HepG2 (cell line): ENCODE measurements around the gene ACAT1. TPM values are rescaled to one million over a fixed set of nuclear protein-coding genes. Genes with fewer than 3 reads are reported as not detected.

Experiments used
- E2F1 ChIP-seq: sonication (generic); formaldehyde crosslinking; IDR thresholded peaks from 2 replicates; pipeline ENCODE4 v1.5.0; 2020; ENCODE audit warnings: missing genetic modification reagents
- HMG20B ChIP-seq: conservative IDR thresholded peaks from 2 replicates; pipeline ENCODE4 v1.6.1; 2016; ENCODE audit warnings: missing genetic modification reagents, missing compliant biosample characterization
- KDM4B ChIP-seq: sonication (generic); formaldehyde crosslinking; IDR thresholded peaks from 2 replicates; pipeline ENCODE4 v1.4.0; 2020; ENCODE audit warnings: missing genetic modification reagents
- MTA1 ChIP-seq: sonication (generic); formaldehyde crosslinking; IDR thresholded peaks from 2 replicates; pipeline ENCODE4 v1.4.0; 2020; ENCODE audit warnings: missing genetic modification reagents, mild to moderate bottlenecking, borderline replicate concordance
- NONO ChIP-seq, 2 experiments: fragments of 450-650 bp in 1 of 2; sonication (generic) in 1 of 2; formaldehyde crosslinking in 1 of 2; IDR thresholded peaks in 1 of 2; conservative IDR thresholded peaks in 1 of 2; 2 replicates each; pipeline versions ENCODE4 v1.6.1 to v1.8.0; 2017 to 2022; ENCODE audit warnings: mild to moderate bottlenecking in 1 of 2, missing genetic modification reagents in 1 of 2, moderate library complexity in 1 of 2
- PHB2 ChIP-seq: fragments of 450-650 bp; IDR thresholded peaks from 2 replicates; pipeline ENCODE4 v1.6.1; 2018; ENCODE audit not compliant: partially characterized antibody
- REPIN1 ChIP-seq: sonication (generic); formaldehyde crosslinking; IDR thresholded peaks from 2 replicates; pipeline ENCODE4 v1.8.0; 2022; ENCODE audit warnings: missing genetic modification reagents, low read depth, mild to moderate bottlenecking, borderline replicate concordance
- XBP1 ChIP-seq: sonication (generic); formaldehyde crosslinking; IDR thresholded peaks from 2 replicates; pipeline ENCODE4 v1.5.0; 2020; ENCODE audit warnings: missing genetic modification reagents
- ZNF207 ChIP-seq: fragments of 450-650 bp; IDR thresholded peaks from 2 replicates; pipeline ENCODE4 v1.6.1; 2016; ENCODE audit warnings: antibody characterized with exemption, borderline replicate concordance
- ZNF235 ChIP-seq: sonication (generic); formaldehyde crosslinking; IDR thresholded peaks from 2 replicates; pipeline ENCODE4 v1.8.1; 2023; ENCODE audit warnings: mild to moderate bottlenecking, missing genetic modification reagents, borderline replicate concordance
- ZNF251 ChIP-seq: sonication (generic); formaldehyde crosslinking; IDR thresholded peaks from 2 replicates; pipeline ENCODE4 v1.9.0; 2021; ENCODE audit warnings: mild to moderate bottlenecking, missing genetic modification reagents
- ZNF367 ChIP-seq: sonication (generic); formaldehyde crosslinking; IDR thresholded peaks from 2 replicates; pipeline ENCODE4 v1.4.0; 2020; ENCODE audit warnings: missing genetic modification reagents, borderline replicate concordance
- ZNF574 ChIP-seq: sonication (generic); formaldehyde crosslinking; IDR thresholded peaks from 2 replicates; pipeline ENCODE4 v1.4.0; 2020; ENCODE audit warnings: missing genetic modification reagents
- ZNF576 ChIP-seq: sonication (generic); formaldehyde crosslinking; IDR thresholded peaks from 2 replicates; pipeline ENCODE4 v1.4.0; 2020; ENCODE audit warnings: mild to moderate bottlenecking, missing genetic modification reagents
- ZNF646 ChIP-seq: sonication (generic); formaldehyde crosslinking; IDR thresholded peaks from 2 replicates; pipeline ENCODE4 v1.9.0; 2021; ENCODE audit warnings: mild to moderate bottlenecking, missing genetic modification reagents
- ZNF773 ChIP-seq: sonication (generic); formaldehyde crosslinking; IDR thresholded peaks from 2 replicates; pipeline ENCODE4 v1.4.0; 2020; ENCODE audit warnings: missing genetic modification reagents, borderline replicate concordance
- ZNF775 ChIP-seq: sonication (generic); formaldehyde crosslinking; IDR thresholded peaks from 2 replicates; pipeline ENCODE4 v1.4.0; 2020; ENCODE audit warnings: missing genetic modification reagents, mild to moderate bottlenecking, moderate library complexity, borderline replicate concordance
- polyA plus RNA-seq, 8 experiments: library from polyadenylated mRNA; depleted of rRNA in 3 of 8; stranded (reverse) in 7 of 8; unstranded in 1 of 8; fragments of >200 nt; fragmentation: Illumina TruSeq in 4 of 8; extraction: Trizol in 4 of 8; gene quantifications; 2 replicates each; pipeline versions ENCODE4 v1.2.1 to v1.2.3, GENCODE V29; 2011 to 2016; ENCODE audit warnings: low read depth in 4 of 8, missing spikeins in 1 of 8, mixed read lengths in 1 of 8; ENCODE audit not compliant: insufficient read depth in 1 of 8
- total RNA-seq, 5 experiments: library from RNA; depleted of rRNA; stranded (reverse); fragments of >200 nt; fragmentation: Illumina TruSeq; extraction: Trizol; gene quantifications; 2 replicates each; pipeline ENCODE4 v1.2.3, GENCODE V29; 2016; ENCODE audit warnings: low read depth in 1 of 5

Gene ACAT1
- total and polyA plus RNA-seq, 2 of the 13 experiments (the other 11 are each of a cell fraction or from before 2014, with no cell fraction given), result 103 to 165 TPM

GRCh38 chr11:108121274-108122155 is at the start of gene ACAT1 (continued):
- peak; percentile 46; the same call in 1 of the 2 replicates for TF ChIP-seq ZNF646 (CRISPR knock-in tag)
- TF ChIP-seq ZNF574, result peak; percentile 63
- TF ChIP-seq ZNF775 (CRISPR knock-in tag), result no peak
- peak; percentile 61 for TF ChIP-seq E2F1 (CRISPR knock-in tag)
- no peak for TF ChIP-seq HMG20B (CRISPR knock-in tag)
- no peak for TF ChIP-seq ZNF367 (CRISPR knock-in tag)
- 0 out of 2 replicates have a peak, but pooled peaks have one; percentile 81 for TF ChIP-seq ZNF576
- no peak for TF ChIP-seq NONO (IDR thresholded peaks at IDR 0.05)
- TF ChIP-seq NONO (CRISPR knock-in tag; conservative IDR thresholded peaks at IDR 0.05), result peak; percentile 61
- TF ChIP-seq PHB2, result no peak
- no peak for TF ChIP-seq MTA1 (CRISPR knock-in tag)
- TF ChIP-seq ZNF207, result no peak
- TF ChIP-seq KDM4B (CRISPR knock-in tag), result no peak; the same call in none of the 2 replicates
- no peak; the same call in 1 of the 2 replicates for TF ChIP-seq ZNF773 (CRISPR knock-in tag)
- no peak for TF ChIP-seq XBP1 (CRISPR knock-in tag)
- peak; percentile 71; the same call in 1 of the 2 replicates for TF ChIP-seq REPIN1 (CRISPR knock-in tag)
- no peak for TF ChIP-seq ZNF251 (CRISPR knock-in tag)
- TF ChIP-seq ZNF235 (CRISPR knock-in tag), result no peak
